ENCODE measurements around the gene PABPC4L.

DNA sequence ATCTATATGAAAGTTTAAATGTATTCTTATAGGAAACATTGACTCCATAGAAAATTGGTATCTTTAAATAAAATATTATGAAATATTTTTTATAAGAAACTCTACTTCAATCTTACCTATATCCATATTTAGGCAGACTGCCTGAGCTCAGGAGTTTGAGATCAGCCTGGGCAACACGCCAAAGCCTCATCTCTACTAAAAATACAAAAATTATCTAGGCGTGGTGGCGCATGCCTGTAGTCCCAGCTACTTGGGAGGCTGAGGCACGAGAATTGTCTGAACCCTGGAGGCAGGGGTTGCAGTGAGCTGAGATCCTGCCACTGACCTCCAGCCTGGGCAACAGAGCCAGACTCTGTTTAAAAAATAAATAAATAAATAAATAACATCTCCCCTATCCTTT, 47.5 kb downstream of the PABPC4L start:
- TF ChIP-seq, protein P1, sequence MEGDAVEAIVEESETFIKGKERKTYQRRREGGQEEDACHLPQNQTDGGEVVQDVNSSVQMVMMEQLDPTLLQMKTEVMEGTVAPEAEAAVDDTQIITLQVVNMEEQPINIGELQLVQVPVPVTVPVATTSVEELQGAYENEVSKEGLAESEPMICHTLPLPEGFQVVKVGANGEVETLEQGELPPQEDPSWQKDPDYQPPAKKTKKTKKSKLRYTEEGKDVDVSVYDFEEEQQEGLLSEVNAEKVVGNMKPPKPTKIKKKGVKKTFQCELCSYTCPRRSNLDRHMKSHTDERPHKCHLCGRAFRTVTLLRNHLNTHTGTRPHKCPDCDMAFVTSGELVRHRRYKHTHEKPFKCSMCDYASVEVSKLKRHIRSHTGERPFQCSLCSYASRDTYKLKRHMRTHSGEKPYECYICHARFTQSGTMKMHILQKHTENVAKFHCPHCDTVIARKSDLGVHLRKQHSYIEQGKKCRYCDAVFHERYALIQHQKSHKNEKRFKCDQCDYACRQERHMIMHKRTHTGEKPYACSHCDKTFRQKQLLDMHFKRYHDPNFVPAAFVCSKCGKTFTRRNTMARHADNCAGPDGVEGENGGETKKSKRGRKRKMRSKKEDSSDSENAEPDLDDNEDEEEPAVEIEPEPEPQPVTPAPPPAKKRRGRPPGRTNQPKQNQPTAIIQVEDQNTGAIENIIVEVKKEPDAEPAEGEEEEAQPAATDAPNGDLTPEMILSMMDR (IDR thresholded peaks at IDR 0.05; ENCODE audit: insufficient read depth, low read length, poor library complexity, severe bottlenecking): no peak
- TF ChIP-seq EZH2phosphoT487 (conservative IDR thresholded peaks at IDR 0.05; ENCODE audit: low read length): no peak
